ENCODE measurements around the gene HMCN2.

DNA sequence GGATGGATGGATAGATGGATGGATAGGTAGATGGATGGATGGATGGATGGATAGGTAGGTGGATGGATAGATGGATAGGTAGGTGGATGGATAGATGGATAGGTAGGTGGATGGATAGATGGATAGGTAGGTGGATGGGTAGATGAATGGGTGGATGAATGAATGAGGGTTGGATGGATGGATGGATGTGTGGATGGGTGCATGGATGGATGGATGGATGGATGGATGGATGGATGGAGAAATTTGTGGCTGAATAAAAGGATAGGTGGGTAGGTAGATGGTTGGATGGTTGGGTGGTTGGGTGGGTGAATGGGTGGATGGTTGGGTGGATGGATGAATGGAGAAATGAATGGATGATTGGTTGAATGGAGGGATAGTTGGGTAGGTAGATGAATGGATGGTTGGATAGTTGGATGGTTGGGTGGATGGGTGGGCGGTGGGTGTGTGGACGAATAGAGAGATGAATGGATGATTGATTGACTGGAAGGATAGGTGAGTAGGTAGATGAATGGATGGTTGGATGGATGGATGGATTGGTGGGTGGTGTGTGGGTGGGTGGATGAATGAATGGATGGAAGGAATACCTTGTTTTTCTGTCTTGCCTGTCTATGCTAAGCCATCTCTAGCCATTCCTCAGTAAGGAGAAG is 108.2 kb downstream of the HMCN2 start:
- TF ChIP-seq, protein P1, sequence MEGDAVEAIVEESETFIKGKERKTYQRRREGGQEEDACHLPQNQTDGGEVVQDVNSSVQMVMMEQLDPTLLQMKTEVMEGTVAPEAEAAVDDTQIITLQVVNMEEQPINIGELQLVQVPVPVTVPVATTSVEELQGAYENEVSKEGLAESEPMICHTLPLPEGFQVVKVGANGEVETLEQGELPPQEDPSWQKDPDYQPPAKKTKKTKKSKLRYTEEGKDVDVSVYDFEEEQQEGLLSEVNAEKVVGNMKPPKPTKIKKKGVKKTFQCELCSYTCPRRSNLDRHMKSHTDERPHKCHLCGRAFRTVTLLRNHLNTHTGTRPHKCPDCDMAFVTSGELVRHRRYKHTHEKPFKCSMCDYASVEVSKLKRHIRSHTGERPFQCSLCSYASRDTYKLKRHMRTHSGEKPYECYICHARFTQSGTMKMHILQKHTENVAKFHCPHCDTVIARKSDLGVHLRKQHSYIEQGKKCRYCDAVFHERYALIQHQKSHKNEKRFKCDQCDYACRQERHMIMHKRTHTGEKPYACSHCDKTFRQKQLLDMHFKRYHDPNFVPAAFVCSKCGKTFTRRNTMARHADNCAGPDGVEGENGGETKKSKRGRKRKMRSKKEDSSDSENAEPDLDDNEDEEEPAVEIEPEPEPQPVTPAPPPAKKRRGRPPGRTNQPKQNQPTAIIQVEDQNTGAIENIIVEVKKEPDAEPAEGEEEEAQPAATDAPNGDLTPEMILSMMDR (IDR thresholded peaks at IDR 0.05), result no peak
- no peak for TF ChIP-seq POLR2A (IDR thresholded peaks at IDR 0.05)
